Caco-2 (cell line): ENCODE measurements around the gene MPO. TPM values are rescaled to one million over a fixed set of nuclear protein-coding genes. Genes with fewer than 3 reads are reported as not detected.

ENCODE experiments used
- BruUV-seq: library from RNA; stranded (reverse); fragments of 400-500 nt; replicated peaks from 2 replicates; lab custom pipeline; 2021; lab: Mats Ljungman, UMichigan
- CTCF ChIA-PET: fragments of 300-600 bp; sonication (Branson Sonifier 250); formaldehyde crosslinking; loops from one replicate; lab custom pipeline; 2022; ENCODE audit warnings: antibody characterized with exemption; lab: Charles Lee
- POLR2A ChIA-PET: fragments of 300-600 bp; sonication (Branson Sonifier 250); formaldehyde crosslinking; loops from one replicate; lab custom pipeline; 2022; ENCODE audit warnings: antibody characterized with exemption; lab: Charles Lee
- DNase-seq, 2 experiments: peaks; one replicate each; pipeline versions ENCODE4 v3.0.0 to v3.0.0-alpha.2; 2020 to 2022
- H3K27me3 ChIP-seq: replicated peaks from 2 replicates; pipeline ENCODE4 v1.6.0; 2011; ENCODE audit warnings: low read length; ENCODE audit not compliant: control insufficient read depth, insufficient read depth
- H3K36me3 ChIP-seq: 2 replicates; pipeline ENCODE4 v1.5.1; 2011; ENCODE audit warnings: low read length; ENCODE audit not compliant: control insufficient read depth, insufficient read depth
- H3K4me1 ChIP-seq: fragments of 250-450 bp; sonication (Bioruptor Pico); 2 replicates; pipeline ENCODE4 v1.5.1; 2020; ENCODE audit warnings: mild to moderate bottlenecking
- H3K4me3 ChIP-seq: 2 replicates; pipeline ENCODE4 v1.5.1; 2011; ENCODE audit warnings: low read depth, mild to moderate bottlenecking, control low read depth, low read length
- H3K9me3 ChIP-seq: fragments of 250-450 bp; sonication (Bioruptor Pico); 2 replicates; pipeline ENCODE4 v1.5.1; 2020; ENCODE audit warnings: mild to moderate bottlenecking, moderate library complexity
- H3K27ac Mint-ChIP-seq: one replicate; pipeline ENCODE4 v1.8.0; 2022; ENCODE audit warnings: mixed read lengths; ENCODE audit not compliant: unreplicated experiment
- H3K27me3 Mint-ChIP-seq: one replicate; pipeline ENCODE4 v1.8.0; 2022; ENCODE audit warnings: mixed read lengths; ENCODE audit not compliant: insufficient read depth, unreplicated experiment
- H3K36me3 Mint-ChIP-seq: one replicate; pipeline ENCODE4 v1.8.0; 2022; ENCODE audit warnings: mild to moderate bottlenecking, mixed read lengths; ENCODE audit not compliant: insufficient read depth, unreplicated experiment
- H3K4me1 Mint-ChIP-seq: one replicate; pipeline ENCODE4 v1.8.0; 2022; ENCODE audit warnings: low read depth, mixed read lengths; ENCODE audit not compliant: unreplicated experiment
- H3K4me3 Mint-ChIP-seq: one replicate; pipeline ENCODE4 v1.8.0; 2022; ENCODE audit warnings: mild to moderate bottlenecking, moderate library complexity, mixed read lengths; ENCODE audit not compliant: unreplicated experiment
- H3K9me3 Mint-ChIP-seq: one replicate; pipeline ENCODE4 v1.8.0; 2022; ENCODE audit warnings: mixed read lengths; ENCODE audit not compliant: unreplicated experiment
- intact Hi-C: fragments of 100-400 bp; cut with micrococcal nuclease; formaldehyde crosslinking; loops from one replicate; pipeline ENCODE4 v1.10.0; 2022; ENCODE audit not compliant: unreplicated experiment
- total RNA-seq: library from RNA; stranded (reverse); gene quantifications from 2 replicates; pipeline ENCODE4 v1.2.3, GENCODE V29; 2022
- TF ChIP-seq, protein P1 (sequence below), 2 experiments: fragments of 200-600 bp in 1 of 2; IDR thresholded peaks; 1 replicate in 1 of 2; 2 replicates in 1 of 2; pipeline versions ENCODE4 v1.5.1 to v1.8.0; 2011 to 2022; ENCODE audit warnings: antibody characterized with exemption in 1 of 2, control low read depth in 1 of 2, inconsistent platforms in 1 of 2, low read depth in 1 of 2, low read length in 1 of 2, mild to moderate bottlenecking in 1 of 2, moderate library complexity in 1 of 2; ENCODE audit not compliant: insufficient read depth in 1 of 2, severe bottlenecking in 1 of 2, unreplicated experiment in 1 of 2

Gene MPO
- total RNA-seq, 1 experiment from 2014 or later = 0.23 TPM

DNA sequence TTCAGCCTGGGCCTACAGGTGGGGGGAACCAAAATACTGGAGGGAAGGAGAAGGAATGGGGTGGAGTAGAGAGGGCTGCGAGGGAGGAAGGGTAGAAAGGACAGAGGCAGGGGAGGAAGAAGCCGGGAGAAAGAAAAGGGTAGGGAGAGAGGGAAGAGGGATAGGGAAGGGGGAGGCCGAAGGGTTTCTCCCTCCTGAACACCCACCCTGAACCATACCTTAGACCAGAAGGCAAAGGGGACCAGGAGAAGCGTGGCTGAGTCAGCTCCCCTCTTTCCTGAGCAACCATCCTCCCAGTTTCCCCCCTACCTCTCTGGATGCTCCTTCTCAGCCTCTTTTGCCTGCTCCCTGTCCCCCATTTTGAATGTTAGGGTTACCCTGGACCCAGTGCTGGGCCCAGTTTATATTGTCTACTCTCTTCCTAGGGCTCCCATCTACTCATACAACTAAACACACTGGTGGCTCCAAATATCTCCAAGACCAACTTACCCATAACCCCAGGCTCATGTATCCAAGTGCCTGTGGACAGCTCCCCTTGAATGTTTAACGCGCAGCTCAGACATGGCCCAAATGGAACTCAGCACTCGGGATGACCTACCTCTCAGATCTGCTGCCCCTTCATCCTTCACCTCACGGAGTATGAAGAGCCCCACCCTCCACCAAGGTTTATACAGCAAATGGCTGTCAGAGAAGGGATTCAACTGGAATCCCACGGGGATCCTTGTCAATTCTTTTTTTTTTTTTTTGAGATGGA is 40.0 kb upstream of the MPO start:
- Mint-ChIP-seq H3K36me3 (no peaks in the 10 kb centered on the region), H3K27ac (no peak overlapping the region), H3K27me3 (no peaks in the 10 kb centered on the region), H3K9me3 (no peaks in the 10 kb centered on the region), H3K4me1 (peaks cover 12% of the 10 kb centered on the region), H3K4me3 (no peak overlapping the region)
- DNase-seq = no peak
- intact Hi-C loops = no loop called here
- Histone ChIP-seq H3K27me3 (no peaks in the 10 kb centered on the region), H3K36me3 (no peaks in the 10 kb centered on the region), H3K4me1 (peaks cover 10% of the 10 kb centered on the region), H3K4me3 (no peak overlapping the region), H3K9me3 (no peaks in the 10 kb centered on the region)
- CTCF ChIA-PET = no interaction called here
- TF ChIP-seq, protein P1, sequence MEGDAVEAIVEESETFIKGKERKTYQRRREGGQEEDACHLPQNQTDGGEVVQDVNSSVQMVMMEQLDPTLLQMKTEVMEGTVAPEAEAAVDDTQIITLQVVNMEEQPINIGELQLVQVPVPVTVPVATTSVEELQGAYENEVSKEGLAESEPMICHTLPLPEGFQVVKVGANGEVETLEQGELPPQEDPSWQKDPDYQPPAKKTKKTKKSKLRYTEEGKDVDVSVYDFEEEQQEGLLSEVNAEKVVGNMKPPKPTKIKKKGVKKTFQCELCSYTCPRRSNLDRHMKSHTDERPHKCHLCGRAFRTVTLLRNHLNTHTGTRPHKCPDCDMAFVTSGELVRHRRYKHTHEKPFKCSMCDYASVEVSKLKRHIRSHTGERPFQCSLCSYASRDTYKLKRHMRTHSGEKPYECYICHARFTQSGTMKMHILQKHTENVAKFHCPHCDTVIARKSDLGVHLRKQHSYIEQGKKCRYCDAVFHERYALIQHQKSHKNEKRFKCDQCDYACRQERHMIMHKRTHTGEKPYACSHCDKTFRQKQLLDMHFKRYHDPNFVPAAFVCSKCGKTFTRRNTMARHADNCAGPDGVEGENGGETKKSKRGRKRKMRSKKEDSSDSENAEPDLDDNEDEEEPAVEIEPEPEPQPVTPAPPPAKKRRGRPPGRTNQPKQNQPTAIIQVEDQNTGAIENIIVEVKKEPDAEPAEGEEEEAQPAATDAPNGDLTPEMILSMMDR (IDR thresholded peaks at IDR 0.05; ENCODE audit: insufficient read depth in 1 of 2, low read depth in 1 of 2, low read length in 1 of 2, severe bottlenecking in 1 of 2, unreplicated experiment in 1 of 2) = no peak
- POLR2A ChIA-PET = no interaction called here
- no TSS peak for BruUV-seq

DNA sequence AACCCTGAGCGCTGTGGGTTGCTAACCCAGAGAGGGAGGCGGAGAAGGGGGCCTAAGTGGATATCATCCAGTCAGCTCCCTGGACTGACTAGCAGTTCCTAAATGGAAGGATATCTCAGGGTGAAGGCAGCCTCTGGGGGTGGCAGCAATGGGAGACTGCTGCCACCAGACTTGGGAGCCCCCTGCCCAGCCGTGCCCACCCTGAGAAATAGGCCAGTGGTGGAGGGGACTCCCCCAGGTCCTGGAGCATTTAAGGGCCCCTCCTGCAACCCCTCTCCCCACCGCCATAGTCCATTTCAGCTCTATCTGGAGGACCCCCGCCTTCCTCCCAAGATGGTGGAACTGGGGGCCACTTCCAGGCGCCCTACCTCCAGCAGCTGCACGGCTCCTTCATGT is 39.4 kb upstream of the MPO start:
- BruUV-seq = no TSS peak
- no peaks in the 10 kb centered on the region for H3K27me3 ChIP-seq
- no peaks in the 10 kb centered on the region for H3K9me3 Mint-ChIP-seq
- TF ChIP-seq, protein P1 (IDR thresholded peaks at IDR 0.05; ENCODE audit: insufficient read depth in 1 of 2, low read depth in 1 of 2, low read length in 1 of 2, severe bottlenecking in 1 of 2, unreplicated experiment in 1 of 2) = no peak
- H3K4me3 Mint-ChIP-seq = no peak overlapping the region
- no peak for DNase-seq
- H3K27ac Mint-ChIP-seq = no peak overlapping the region
- H3K27me3 Mint-ChIP-seq = no peaks in the 10 kb centered on the region
- no peaks in the 10 kb centered on the region for H3K36me3 ChIP-seq
- ChIA-PET CTCF (no interaction called here), POLR2A (no interaction called here)
- peaks cover 17% of the 10 kb centered on the region for H3K4me1 Mint-ChIP-seq
- no peaks in the 10 kb centered on the region for H3K36me3 Mint-ChIP-seq
- intact Hi-C loops = no loop called here
- no peaks in the 10 kb centered on the region for H3K9me3 ChIP-seq
- no peak overlapping the region for H3K4me3 ChIP-seq
- peaks cover 15% of the 10 kb centered on the region for H3K4me1 ChIP-seq

DNA sequence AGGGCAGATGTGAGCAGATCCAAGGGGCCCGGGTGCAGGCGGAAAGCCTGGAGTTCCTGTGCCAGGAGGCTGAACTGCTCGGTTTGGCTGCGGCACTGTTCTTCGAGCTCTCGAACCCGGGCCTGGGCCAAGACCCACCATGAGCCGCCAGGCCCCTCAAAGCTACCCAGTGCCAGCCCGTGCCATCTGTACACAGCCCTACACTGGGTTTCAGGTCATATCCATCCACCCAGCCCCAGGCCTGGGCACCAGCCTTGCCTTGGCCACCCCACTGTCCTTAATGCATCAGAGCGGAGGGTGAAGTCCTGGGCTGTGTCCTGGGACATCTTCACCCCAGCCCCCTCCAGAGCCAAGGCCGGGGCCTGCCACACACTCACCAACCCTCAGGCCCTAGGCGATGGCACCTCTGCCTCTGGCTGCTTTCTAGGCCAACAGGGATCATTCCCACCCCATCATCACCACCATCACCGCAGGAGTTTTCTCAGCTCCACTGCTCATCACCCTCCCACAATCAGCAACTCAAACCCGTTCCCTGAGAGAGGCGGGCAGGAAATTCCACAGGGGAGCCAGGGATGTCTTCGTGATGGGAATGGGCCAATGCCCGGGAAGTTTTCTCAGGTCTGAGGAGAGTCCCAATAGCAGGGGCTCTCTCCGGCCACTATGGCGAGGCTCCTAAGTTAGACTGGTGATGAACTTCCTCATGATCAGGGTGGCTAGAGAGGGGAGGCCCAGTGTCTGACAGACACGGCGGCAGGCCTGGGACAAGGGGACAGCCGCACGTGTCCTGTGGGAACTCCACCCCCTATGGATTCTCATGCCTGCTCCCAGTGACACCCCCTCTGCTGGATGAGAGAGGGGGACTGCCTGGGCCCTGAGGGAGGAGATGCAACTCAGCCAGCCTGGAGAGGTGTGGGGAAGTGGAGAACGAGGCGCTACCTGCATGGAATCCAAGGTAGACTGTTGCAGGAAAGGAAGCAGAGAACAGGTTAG is 38.7 kb upstream of the MPO start:
- ChIA-PET CTCF (no interaction called here), POLR2A (no interaction called here)
- H3K4me1 ChIP-seq = peaks cover 16% of the 10 kb centered on the region
- H3K36me3 ChIP-seq = no peaks in the 10 kb centered on the region
- H3K4me3 ChIP-seq = no peak overlapping the region
- DNase-seq = peak in 1 of 2 experiments; percentile 30
- H3K27me3 ChIP-seq = no peaks in the 10 kb centered on the region
- H3K9me3 Mint-ChIP-seq = no peaks in the 10 kb centered on the region
- H3K27ac Mint-ChIP-seq = no peak overlapping the region
- intact Hi-C loops = loop anchor here (5.0 kb wide), 1 partner anchor 43 kb away; no protein-coding TSS in a partner anchor
- no peak overlapping the region for H3K4me3 Mint-ChIP-seq
- no peaks in the 10 kb centered on the region for H3K27me3 Mint-ChIP-seq
- H3K36me3 Mint-ChIP-seq = no peaks in the 10 kb centered on the region
- TF ChIP-seq, protein P1 (IDR thresholded peaks at IDR 0.05; ENCODE audit: insufficient read depth in 1 of 2, low read depth in 1 of 2, low read length in 1 of 2, severe bottlenecking in 1 of 2, unreplicated experiment in 1 of 2) = no peak
- no TSS peak for BruUV-seq
- peaks cover 20% of the 10 kb centered on the region for H3K4me1 Mint-ChIP-seq
- H3K9me3 ChIP-seq = no peaks in the 10 kb centered on the region
